Measurements from ENCODE around the gene ADAMTS3.
"Not testable (repeated sequence)": the region's sequence is repeated elsewhere in the genome, so short reads cannot be mapped to it uniquely, and the experiment has no call there.

Gene ADAMTS3

DNA sequence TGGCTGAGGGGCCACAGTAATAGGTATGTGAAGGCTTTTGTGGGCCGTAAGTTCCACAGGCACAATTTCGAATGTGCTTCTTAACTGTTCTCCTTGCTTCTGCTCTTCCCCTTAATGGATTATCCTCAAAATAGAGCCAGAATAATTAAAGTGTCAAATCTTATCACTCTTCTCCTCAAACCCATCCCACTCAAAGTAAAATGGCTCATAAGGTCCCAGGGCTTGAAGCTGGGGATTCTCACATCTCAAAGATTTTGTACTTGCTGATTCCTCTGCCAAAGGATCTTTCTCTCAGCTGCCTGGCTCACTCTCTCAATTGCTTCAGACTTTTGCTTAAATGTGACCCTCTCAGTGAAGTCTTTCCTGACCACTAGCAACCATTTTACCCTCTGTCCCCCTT lies 16.6 kb downstream of the ADAMTS3 start:
- no peak for DNase-seq

DNA sequence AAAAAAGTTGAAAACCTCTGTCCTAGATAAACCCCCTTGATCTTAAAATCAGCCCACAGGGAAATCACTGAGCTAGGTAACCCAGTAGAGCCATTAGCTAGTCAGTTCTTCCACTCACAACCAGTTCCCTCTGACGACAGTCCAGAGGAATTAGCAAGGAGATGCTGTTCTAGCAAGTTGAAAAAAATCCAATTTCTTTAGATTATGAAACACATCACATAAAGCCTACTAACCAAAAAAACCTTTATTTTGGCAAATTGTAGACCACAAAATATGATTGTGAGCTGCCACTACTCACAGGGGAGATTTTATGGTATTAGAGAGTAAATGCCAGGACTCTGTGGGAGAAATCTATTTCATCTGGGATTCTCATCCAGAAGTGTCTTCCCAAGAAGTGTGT lies 22.6 kb downstream of the ADAMTS3 start:
- no peak for DNase-seq

DNA sequence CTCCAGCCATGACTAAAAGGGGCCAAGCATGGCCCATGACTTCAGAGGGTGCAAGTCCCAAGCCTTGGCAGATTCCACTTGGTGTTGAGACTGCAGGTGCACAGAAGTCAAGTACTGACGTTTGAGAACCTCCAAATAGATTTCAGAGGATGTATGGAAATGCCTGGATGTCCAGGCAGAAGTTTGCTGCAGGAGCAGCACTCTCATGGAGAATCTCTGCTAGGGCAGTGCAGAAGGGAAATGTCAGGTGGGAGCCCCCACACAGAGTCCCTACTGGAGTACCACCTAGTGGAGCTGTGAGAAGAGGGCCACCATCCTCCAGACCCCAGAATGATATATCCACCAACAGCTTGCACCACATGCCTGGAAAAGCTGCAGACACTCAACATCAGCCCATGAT lies 28.3 kb downstream of the ADAMTS3 start:
- DNase-seq = not testable (repeated sequence)

- DNase-seq = no peak
Observed at GRCh38 chr4:72538006-72538405, 31.0 kb downstream of the ADAMTS3 start.

DNA sequence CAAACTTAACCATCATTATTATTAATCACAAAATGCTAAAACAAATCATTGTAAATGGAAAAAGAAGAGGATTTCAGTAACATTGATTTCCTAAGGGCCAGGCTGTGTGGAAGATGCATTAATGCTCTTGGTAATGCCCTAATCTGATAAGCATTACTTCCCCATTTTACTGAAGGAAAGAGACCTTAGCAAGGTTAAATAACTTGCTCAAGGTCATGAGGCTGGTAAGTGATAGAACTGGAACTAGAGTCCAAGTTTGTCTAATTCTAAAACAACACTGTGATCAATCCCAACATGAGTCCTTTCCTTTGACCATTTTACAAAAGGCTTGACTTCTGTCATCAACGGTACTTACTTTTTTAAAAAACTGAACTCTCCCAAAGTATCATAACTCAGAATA lies 32.6 kb downstream of the ADAMTS3 start:
- DNase-seq = no peak

DNA sequence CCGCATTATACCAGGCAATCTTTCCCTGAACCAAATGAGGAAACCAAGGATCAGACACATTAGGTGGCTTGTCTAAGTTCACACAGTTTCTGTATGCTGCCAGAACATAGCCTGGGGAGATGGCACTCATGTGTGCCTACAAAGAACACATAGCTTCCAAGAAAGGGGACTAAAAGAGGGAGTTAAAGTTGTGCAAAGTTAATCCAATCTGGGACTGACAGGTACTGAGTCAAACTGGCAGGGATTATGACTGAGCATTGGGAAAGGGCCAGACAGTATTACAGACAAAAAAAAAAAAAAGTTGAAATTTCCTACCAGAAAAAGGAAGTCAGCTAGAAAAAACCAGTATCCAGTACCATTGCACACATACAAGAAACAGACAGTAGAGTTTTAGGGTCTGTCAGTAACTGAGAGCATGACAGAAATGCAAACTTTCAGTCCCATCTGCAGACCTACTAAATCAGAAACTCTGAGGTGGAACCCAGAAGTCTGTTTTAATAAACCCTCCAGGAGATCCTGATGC lies 37.2 kb downstream of the ADAMTS3 start:
- DNase-seq = no peak

- no peak for DNase-seq
Observed at GRCh38 chr4:72531322-72531721, 37.7 kb downstream of the ADAMTS3 start.

- DNase-seq = no peak
Observed at GRCh38 chr4:72529148-72529822, 39.7 kb downstream of the ADAMTS3 start.

DNA sequence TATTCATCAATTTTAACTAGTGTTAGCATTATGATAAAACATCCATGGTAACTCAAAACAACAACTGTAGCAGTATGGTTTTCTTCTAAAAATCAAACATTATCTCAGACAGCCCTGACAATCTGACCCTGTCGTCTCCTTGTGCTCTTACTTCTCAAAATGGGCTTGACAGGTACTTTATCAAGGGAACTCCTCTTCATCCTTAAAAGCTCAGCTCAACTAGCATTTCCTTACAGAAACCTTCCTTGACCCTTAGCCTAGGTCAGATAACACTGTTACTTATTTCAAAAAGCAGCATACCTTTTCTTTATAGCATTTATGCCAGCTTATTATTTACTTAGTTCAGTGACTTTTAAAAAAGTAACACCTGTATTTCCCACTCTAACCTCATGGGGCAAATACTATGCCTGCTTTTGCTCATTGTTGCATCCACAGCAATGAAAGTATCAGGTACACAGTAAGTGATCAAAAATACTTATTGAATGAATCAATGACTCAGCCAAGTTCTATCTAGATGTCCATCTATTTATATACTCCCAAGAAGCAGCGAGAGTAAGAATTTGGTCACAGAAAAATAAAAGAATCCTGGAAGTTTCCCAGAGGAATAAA lies 41.9 kb downstream of the ADAMTS3 start:
- no peak for DNase-seq

GRCh38 chr4:72525938-72526337 lies 43.1 kb downstream of the ADAMTS3 start:
- peak; percentile 63 for DNase-seq

- no peak for DNase-seq
Observed at GRCh38 chr4:72522440-72522839, 46.6 kb downstream of the ADAMTS3 start.

GRCh38 chr4:72513227-72513626 lies 55.8 kb downstream of the ADAMTS3 start:
- DNase-seq = no peak

DNA sequence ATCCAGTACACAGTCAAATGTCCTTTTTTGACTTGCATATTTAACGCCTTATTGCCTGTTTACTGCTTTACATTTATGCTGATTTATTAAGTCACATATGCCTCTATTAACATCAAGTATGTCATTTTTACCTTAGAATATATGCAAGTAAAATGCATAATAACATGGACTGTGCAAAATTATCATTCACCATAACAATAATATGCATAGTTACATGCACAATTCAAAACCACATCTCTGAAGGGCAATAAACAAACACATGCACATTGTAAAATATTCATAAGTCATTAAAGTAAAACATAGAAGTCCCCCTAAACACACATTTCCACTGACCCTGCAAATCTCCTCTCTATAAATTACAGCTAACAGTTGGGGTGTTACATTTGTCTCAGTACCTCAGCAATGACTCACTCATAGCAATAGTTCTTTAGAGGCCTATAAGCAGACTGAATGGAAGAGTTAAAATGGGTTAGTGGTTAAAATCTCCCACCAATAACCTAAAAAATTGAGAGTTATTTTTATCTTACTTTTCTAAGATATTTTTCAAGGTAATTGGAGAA lies 61.1 kb downstream of the ADAMTS3 start:
- DNase-seq = no peak

- no peak for DNase-seq
Observed at GRCh38 chr4:72507167-72507566, 61.9 kb downstream of the ADAMTS3 start.

DNA sequence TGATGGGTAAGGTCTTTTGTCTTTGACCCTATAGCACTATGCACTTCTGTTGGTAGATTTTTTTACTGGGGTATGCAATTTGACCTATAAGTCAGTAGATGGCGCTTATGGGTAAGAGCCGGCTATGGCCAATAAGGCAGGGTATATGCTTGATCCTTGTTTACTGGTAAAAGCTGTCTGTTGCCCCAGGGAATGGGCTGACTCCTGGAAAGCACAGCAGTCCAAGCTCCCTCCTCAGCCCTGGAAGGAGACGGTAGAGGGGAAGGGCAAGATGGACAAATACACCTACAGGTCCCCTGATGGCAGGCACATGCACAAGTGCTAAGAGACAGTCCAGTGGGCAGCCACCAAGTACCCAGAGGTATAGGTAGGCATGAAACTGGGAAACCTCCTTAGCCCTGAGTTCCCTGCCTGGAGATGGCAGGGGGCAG lies 63.7 kb downstream of the ADAMTS3 start:
- DNase-seq = peak; percentile 61

DNA sequence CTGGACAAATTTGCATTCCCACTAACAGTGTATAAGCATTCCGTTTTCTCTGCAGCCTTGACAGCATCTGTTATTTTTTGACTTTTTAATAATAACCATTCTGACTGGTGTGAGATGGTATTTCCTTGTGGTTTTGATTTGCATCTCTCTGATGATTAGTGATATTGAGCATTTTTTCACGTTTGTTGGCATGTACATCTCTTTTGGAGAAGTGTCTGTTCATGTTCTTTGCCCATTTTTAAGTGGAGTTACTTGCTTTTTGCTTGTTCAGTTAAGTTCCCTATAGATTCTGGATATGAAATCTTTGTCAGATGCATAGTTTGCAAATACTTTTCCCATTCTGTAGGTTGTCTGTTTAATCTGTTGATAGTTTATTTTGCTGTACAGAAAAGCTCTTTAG lies 68.8 kb downstream of the ADAMTS3 start:
- no peak for DNase-seq

DNA sequence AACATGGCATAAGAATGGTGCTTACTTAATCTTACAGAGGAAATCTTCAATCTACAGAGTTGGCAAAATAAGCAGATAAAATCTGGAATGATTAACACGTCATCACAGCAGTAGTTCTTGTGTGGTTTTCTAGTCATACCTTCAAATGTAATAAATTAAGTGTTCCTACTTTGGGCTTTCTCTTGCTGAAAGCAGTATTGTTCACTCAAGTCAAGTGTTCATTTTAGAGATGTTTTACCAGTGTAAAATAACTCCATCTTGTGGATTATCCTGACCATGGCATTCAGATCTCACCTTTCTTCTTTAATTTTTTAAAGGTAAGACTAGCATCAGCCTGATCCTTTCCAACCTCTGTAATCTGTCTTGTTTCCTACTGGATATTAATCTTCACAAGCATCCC lies 72.9 kb downstream of the ADAMTS3 start:
- peak; percentile 8 for DNase-seq

GRCh38 chr4:72494156-72494555 lies 74.9 kb downstream of the ADAMTS3 start:
- no peak for DNase-seq

DNA sequence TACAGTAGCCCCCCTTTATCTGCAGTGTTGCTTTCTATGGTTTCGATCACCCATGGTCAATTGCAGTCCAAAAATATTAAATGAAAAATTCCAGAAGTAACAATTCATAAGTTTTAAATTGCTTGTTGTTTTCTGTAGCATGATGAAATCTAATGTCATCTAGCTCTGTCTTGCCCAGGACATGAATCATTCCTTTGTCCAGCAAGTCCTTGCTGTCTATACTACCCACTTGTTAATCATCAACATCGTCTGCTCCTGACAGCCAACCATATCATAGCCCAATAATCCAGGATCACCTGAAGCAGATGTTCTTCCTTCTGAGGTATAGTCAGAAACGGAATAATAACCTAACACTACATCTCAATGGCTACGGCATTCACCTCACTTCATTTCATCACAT lies 79.8 kb downstream of the ADAMTS3 start:
- peak; percentile 46 for DNase-seq

DNA sequence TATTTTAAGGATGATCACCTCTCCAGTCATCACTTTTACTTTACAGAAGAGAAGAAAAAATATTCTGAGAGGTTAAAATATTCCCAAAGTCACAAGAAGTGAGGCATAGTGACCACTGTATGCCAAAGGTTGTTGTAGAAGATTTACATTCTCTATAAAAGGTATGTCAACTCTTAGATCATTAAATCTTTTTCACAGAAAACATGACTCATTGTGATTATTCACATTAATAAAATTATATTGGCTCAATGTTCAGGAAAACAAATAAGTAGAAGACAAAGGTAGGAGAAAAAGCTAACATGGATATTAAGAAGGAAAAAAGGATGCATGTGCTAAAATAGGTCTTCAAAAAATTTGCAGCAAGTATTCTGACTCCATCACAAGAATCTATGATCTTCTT lies 82.0 kb downstream of the ADAMTS3 start:
- no peak for DNase-seq

- DNase-seq = no peak
Observed at GRCh38 chr4:72484981-72485380, 84.0 kb downstream of the ADAMTS3 start.

DNA sequence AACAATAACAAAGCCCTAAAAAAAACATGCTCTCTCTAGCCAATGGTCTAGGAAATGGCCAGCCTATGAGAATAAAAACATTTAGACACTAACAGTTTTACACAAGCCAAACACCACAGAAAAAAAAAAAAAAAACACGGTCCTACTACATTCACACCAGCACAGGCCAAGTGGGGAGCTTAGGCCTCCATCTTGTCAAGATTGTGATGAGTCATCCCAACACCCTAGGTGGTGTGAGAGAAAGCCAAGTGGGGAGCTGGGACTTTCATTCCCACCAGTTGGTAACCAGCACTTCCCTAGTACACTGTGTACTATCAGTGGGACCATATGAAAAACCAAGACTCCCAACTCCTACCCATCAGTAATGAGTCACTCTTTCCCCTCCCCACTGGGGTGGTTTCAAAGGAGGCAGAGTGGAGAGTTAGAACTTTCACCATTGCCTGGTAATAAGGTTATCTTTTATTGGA lies 95.6 kb downstream of the ADAMTS3 start:
- DNase-seq = no peak

GRCh38 chr4:72471816-72472215 lies 97.2 kb downstream of the ADAMTS3 start:
- DNase-seq = no peak

DNA sequence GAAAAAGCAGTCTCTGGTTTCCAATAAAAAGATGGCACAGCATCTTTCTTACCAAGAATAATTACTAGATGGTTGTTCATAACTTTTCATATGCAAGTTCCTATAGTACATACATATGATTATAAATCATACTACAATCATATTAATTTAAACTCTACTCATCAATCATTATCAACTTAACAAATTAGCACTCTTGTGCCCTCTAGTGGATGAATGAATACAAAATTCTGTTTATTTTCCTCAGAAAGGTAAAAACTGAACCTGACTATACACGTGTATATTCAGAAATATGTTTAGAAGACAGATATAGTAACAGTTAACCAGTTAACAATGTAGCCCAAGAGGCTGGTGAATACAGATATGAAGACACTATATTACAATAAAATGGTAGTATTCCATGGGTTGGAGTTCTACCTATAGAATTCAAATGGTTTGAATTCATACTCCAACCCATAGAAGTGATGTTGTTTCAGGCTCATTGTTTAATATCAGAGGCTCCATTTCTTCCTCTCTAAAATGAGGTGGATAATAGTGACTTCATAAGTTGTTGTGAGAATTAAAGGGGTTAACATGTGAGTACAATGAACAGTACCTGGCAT lies 100.0 kb downstream of the ADAMTS3 start:
- peak; percentile 32 for DNase-seq
